ENCODE results near the gene C9orf50. TPM values are rescaled to one million over a fixed set of nuclear protein-coding genes. Genes with fewer than 3 reads are reported as not detected.
A peak's percentile ranks its signal among the peaks of the same experiment; 100 is the strongest.

Gene C9orf50
- total RNA-seq, 2 donors from 2014 or later: not detected

- 0 to 3% methylated on average over 12 of the region's 24 CpGs for WGBS, 2 donors
- intact Hi-C loops (cut with DNase I): loop anchor here (5.0 kb wide), 1 partner anchor 483 kb away; no protein-coding TSS in a partner anchor
- Histone ChIP-seq H3K4me1 (peaks cover 29% of the 10 kb centered on the region), H3K27ac (peak overlapping the region; percentile 69 to 88 (median 83)), H3K27me3 (no peaks in the 10 kb centered on the region), H3K9me3 (no peaks in the 10 kb centered on the region), H3K4me3 (peak overlapping the region; percentile 20 to 54), H3K36me3 (replicated peaks in 1 of 2; ENCODE audit: insufficient read depth in 1 of 2, low read depth in 2 of 2) (no peaks in the 10 kb centered on the region)
- DNase-seq: no peak
- no peak for ATAC-seq
- TF ChIP-seq POLR2A (IDR thresholded peaks at IDR 0.05): no peak
Measured at GRCh38 chr9:129610213-129610472, 10.8 kb downstream of the C9orf50 start.

GRCh38 chr9:129609486-129610212 lies 11.3 kb downstream of the C9orf50 start:
- intact Hi-C loops (cut with DNase I): loop anchor here (5.0 to 10.0 kb wide), 2 partner anchors 105 to 482 kb away; no protein-coding TSS in a partner anchor
- ATAC-seq: no peak
- TF ChIP-seq CTCF (IDR thresholded peaks at IDR 0.05) (no peak), POLR2A (IDR thresholded peaks at IDR 0.05) (no peak)
- Histone ChIP-seq H3K4me3 (no peak overlapping the region), H3K4me1 (peaks cover 29% of the 10 kb centered on the region), H3K36me3 (replicated peaks in 1 of 2; ENCODE audit: insufficient read depth in 1 of 2, low read depth in 2 of 2) (no peaks in the 10 kb centered on the region), H3K27ac (peak overlapping the region; percentile 69 to 88 (median 83)), H3K27me3 (no peaks in the 10 kb centered on the region), H3K9me3 (no peaks in the 10 kb centered on the region)
- peak in 2 of 4 donors; percentile 42 to 56 for DNase-seq
- WGBS, 2 donors: 31 to 35% methylated on average over 8 to 23 of the region's 30 CpGs

GRCh38 chr9:129608561-129609481 lies 12.1 kb downstream of the C9orf50 start:
- H3K9me3 ChIP-seq: no peaks in the 10 kb centered on the region
- peak in 1 of 4 donors; percentile 49 for DNase-seq
- intact Hi-C loops (cut with DNase I): loop anchor here (10.0 kb wide), 1 partner anchor 104 kb away; no protein-coding TSS in a partner anchor
- H3K4me3 ChIP-seq: no peak overlapping the region
- no peak for TF ChIP-seq POLR2A (IDR thresholded peaks at IDR 0.05)
- WGBS, 2 donors: 81 to 86% methylated on average over 14 to 27 of the region's 27 CpGs
- H3K27me3 ChIP-seq: no peaks in the 10 kb centered on the region
- peak overlapping the region; percentile 69 to 88 (median 83) for H3K27ac ChIP-seq
- H3K36me3 ChIP-seq (replicated peaks in 1 of 2; ENCODE audit: insufficient read depth in 1 of 2, low read depth in 2 of 2): no peaks in the 10 kb centered on the region
- H3K4me1 ChIP-seq: peaks cover 29% of the 10 kb centered on the region
- no peak for ATAC-seq

GRCh38 chr9:129607027-129607387 lies 13.9 kb downstream of the C9orf50 start:
- intact Hi-C loops (cut with DNase I): loop anchor here (10.0 kb wide), 1 partner anchor 102 kb away; no protein-coding TSS in a partner anchor
- ATAC-seq: no peak

More at GRCh38 chr9:129607027-129607387, 13.9 kb downstream of the C9orf50 start:
- H3K27ac ChIP-seq: peak overlapping the region; percentile 61 to 88 (median 75)
- TF ChIP-seq CTCF (IDR thresholded peaks at IDR 0.05) (no peak), POLR2A (IDR thresholded peaks at IDR 0.05) (no peak)
- no peaks in the 10 kb centered on the region for H3K36me3 ChIP-seq (replicated peaks in 1 of 2; ENCODE audit: insufficient read depth in 1 of 2, low read depth in 2 of 2)
- 72 to 78% methylated on average over 6 of the region's 6 CpGs for WGBS, 2 donors
- no peak for DNase-seq
- peaks cover 29% of the 10 kb centered on the region for H3K4me1 ChIP-seq
- H3K9me3 ChIP-seq: no peaks in the 10 kb centered on the region
- no peaks in the 10 kb centered on the region for H3K27me3 ChIP-seq
- H3K4me3 ChIP-seq: no peak overlapping the region
